Esophagus (tissue), 2 donors: ENCODE data around the gene FOXP1. TPM values are rescaled to one million over a fixed set of nuclear protein-coding genes. Genes with fewer than 3 reads are reported as not detected.

Source experiments
- H3K27ac ChIP-seq, 2 donors: one replicate each; pipeline ENCODE4 v1.5.1; 2013; ENCODE audit warnings: low read depth in 2 of 2, mild to moderate bottlenecking in 2 of 2, inconsistent platforms in 1 of 2, low read length in 1 of 2, moderate library complexity in 1 of 2
- H3K27me3 ChIP-seq, 2 donors: one replicate each; pipeline ENCODE4 v1.6.1; 2013; ENCODE audit warnings: low read length in 2 of 2, control low read depth in 1 of 2, mild to moderate bottlenecking in 1 of 2; ENCODE audit not compliant: insufficient read depth in 2 of 2, control insufficient read depth in 1 of 2
- H3K36me3 ChIP-seq, 2 donors: one replicate each; pipeline ENCODE4 v1.6.1; 2013; ENCODE audit warnings: low read length in 1 of 2; ENCODE audit not compliant: control insufficient read depth in 2 of 2, insufficient read depth in 2 of 2
- H3K4me1 ChIP-seq, 2 donors: one replicate each; pipeline ENCODE4 v1.6.1; 2013; ENCODE audit warnings: low read length in 1 of 2; ENCODE audit not compliant: control insufficient read depth in 2 of 2, insufficient read depth in 2 of 2
- H3K4me3 ChIP-seq, 2 donors: one replicate each; pipeline ENCODE4 v1.5.1; 2013; ENCODE audit warnings: low read length in 2 of 2, mild to moderate bottlenecking in 2 of 2, low read depth in 1 of 2, moderate library complexity in 1 of 2
- H3K9me3 ChIP-seq, 2 donors: one replicate each; pipeline ENCODE4 v1.6.1; 2013; ENCODE audit warnings: mild to moderate bottlenecking in 2 of 2, low read depth in 1 of 2, low read length in 1 of 2, moderate library complexity in 1 of 2; ENCODE audit not compliant: control insufficient read depth in 2 of 2, insufficient read depth in 1 of 2
- WGBS, 2 donors: extraction: QIAGEN DNeasy Blood & Tissue Kit; methylation state at CpG; one replicate each; pipeline ENCODE4 v1.1.7; 2013; 5-methylcytosine and 5-hydroxymethylcytosine counted together
- polyA plus RNA-seq, 2 donors: library from polyadenylated mRNA; stranded (reverse); fragments of 200-250 nt; gene quantifications; one replicate each; pipeline ENCODE4 v1.2.3, GENCODE V29; 2013
- donor health status: healthy with polysubstance abuse.
- donor health status: Bipolar disorder and iron deficiency.

Gene FOXP1
- polyA plus RNA-seq, 2 donors, result 10.7 to 20.4 TPM

- H3K27ac ChIP-seq, result no peak overlapping the region
- no peak overlapping the region for H3K4me3 ChIP-seq
- 84 to 86% methylated on average over 2 of the region's 2 CpGs for WGBS, 2 donors
Measured at GRCh38 chr3:71172951-71173350, 410.6 kb downstream of the FOXP1 start.

GRCh38 chr3:71172189-71172588 lies 411.3 kb downstream of the FOXP1 start:
- Histone ChIP-seq H3K27me3 (no peaks in the 10 kb centered on the region), H3K4me3 (no peak overlapping the region), H3K27ac (no peak overlapping the region), H3K4me1 (no peaks in the 10 kb centered on the region), H3K9me3 (no peaks in the 10 kb centered on the region), H3K36me3 (no peaks in the 10 kb centered on the region)
- 91 to 93% methylated on average over 3 of the region's 3 CpGs for WGBS, 2 donors

More at GRCh38 chr3:71172951-71173350, 410.6 kb downstream of the FOXP1 start:
- H3K36me3 ChIP-seq, result no peaks in the 10 kb centered on the region
- no peaks in the 10 kb centered on the region for H3K4me1 ChIP-seq
- no peaks in the 10 kb centered on the region for H3K9me3 ChIP-seq
- H3K27me3 ChIP-seq, result no peaks in the 10 kb centered on the region

- Histone ChIP-seq H3K36me3 (no peaks in the 10 kb centered on the region), H3K4me3 (no peak overlapping the region), H3K27ac (no peak overlapping the region), H3K4me1 (no peaks in the 10 kb centered on the region), H3K27me3 (no peaks in the 10 kb centered on the region), H3K9me3 (no peaks in the 10 kb centered on the region)
- 90 to 91% methylated on average over 7 of the region's 7 CpGs for WGBS, 2 donors
Measured at GRCh38 chr3:71171247-71171646, 412.3 kb downstream of the FOXP1 start.

GRCh38 chr3:71168880-71169411 lies 414.6 kb downstream of the FOXP1 start:
- Histone ChIP-seq H3K27me3 (no peaks in the 10 kb centered on the region), H3K4me3 (no peak overlapping the region), H3K4me1 (no peaks in the 10 kb centered on the region), H3K9me3 (no peaks in the 10 kb centered on the region), H3K27ac (no peak overlapping the region), H3K36me3 (no peaks in the 10 kb centered on the region)
- WGBS, 2 donors, result 70% methylated on average over 11 of the region's 11 CpGs

GRCh38 chr3:71168121-71168721 lies 415.3 kb downstream of the FOXP1 start:
- Histone ChIP-seq H3K4me1 (no peaks in the 10 kb centered on the region), H3K9me3 (no peaks in the 10 kb centered on the region), H3K27me3 (no peaks in the 10 kb centered on the region), H3K36me3 (no peaks in the 10 kb centered on the region), H3K27ac (no peak overlapping the region), H3K4me3 (no peak overlapping the region)
- WGBS, 2 donors, result 73 to 81% methylated on average over 6 of the region's 6 CpGs

- Histone ChIP-seq H3K4me1 (no peaks in the 10 kb centered on the region), H3K27me3 (no peaks in the 10 kb centered on the region), H3K9me3 (no peaks in the 10 kb centered on the region), H3K27ac (no peak overlapping the region), H3K36me3 (no peaks in the 10 kb centered on the region), H3K4me3 (no peak overlapping the region)
- 86 to 91% methylated on average over 10 of the region's 10 CpGs for WGBS, 2 donors
Measured at GRCh38 chr3:71166339-71167240, 416.9 kb downstream of the FOXP1 start.

- Histone ChIP-seq H3K27ac (no peak overlapping the region), H3K4me1 (no peaks in the 10 kb centered on the region), H3K27me3 (no peaks in the 10 kb centered on the region), H3K4me3 (no peak overlapping the region), H3K36me3 (no peaks in the 10 kb centered on the region), H3K9me3 (no peaks in the 10 kb centered on the region)
- WGBS, 2 donors, result 62 to 73% methylated on average over 2 of the region's 2 CpGs
Measured at GRCh38 chr3:71164881-71165280, 418.6 kb downstream of the FOXP1 start.

- H3K27ac ChIP-seq, result no peak overlapping the region
- 65 to 74% methylated on average over 7 of the region's 7 CpGs for WGBS, 2 donors
Measured at GRCh38 chr3:71163198-71163918, 420.2 kb downstream of the FOXP1 start.

GRCh38 chr3:71162221-71162620 lies 421.3 kb downstream of the FOXP1 start:
- WGBS, 2 donors, result 67 to 92% methylated on average over 1 of the region's 1 CpG
- Histone ChIP-seq H3K4me3 (no peak overlapping the region), H3K4me1 (no peaks in the 10 kb centered on the region), H3K27ac (no peak overlapping the region), H3K36me3 (no peaks in the 10 kb centered on the region), H3K9me3 (no peaks in the 10 kb centered on the region), H3K27me3 (no peaks in the 10 kb centered on the region)

More at GRCh38 chr3:71163198-71163918, 420.2 kb downstream of the FOXP1 start:
- H3K4me3 ChIP-seq, result no peak overlapping the region
- H3K9me3 ChIP-seq, result no peaks in the 10 kb centered on the region
- H3K27me3 ChIP-seq, result no peaks in the 10 kb centered on the region
- no peaks in the 10 kb centered on the region for H3K36me3 ChIP-seq
- H3K4me1 ChIP-seq, result no peaks in the 10 kb centered on the region
